Karpas-422 (cell line): Measurements from ENCODE around the gene C11orf97. TPM values are rescaled to one million over a fixed set of nuclear protein-coding genes. Genes with fewer than 3 reads are reported as not detected.
A peak's percentile ranks its signal among the peaks of the same experiment; 100 is the strongest.

Experiments used
- small RNA-seq: library from RNA; depleted of rRNA; stranded (forward); fragments of <200 nt; gene quantifications from one replicate; pipeline ENCODE3, GENCODE V24; 2014
- total RNA-seq: library from RNA; depleted of rRNA; stranded (reverse); fragments of >200 nt; shearing (Covaris generic); gene quantifications from 2 replicates; pipeline ENCODE4 v1.2.3, GENCODE V29; 2014; ENCODE audit warnings: low replicate concordance; rRNA removed

Gene C11orf97
- total RNA-seq, 1 experiment from 2014 or later, result not detected

Small RNAs within 50 kb of the gene (small RNA-seq; reads per million reads assigned to genes)
- 0.75 reads per million, percentile 21 among the genes with 10 or more reads in this experiment for gene MIR548L

Other genes starting within 250 kb of the C11orf97 start
- not detected in 2 replicates for gene IZUMO1R, start 207.9 kb upstream of the C11orf97 start, total RNA-seq
- gene GPR83, start 111.0 kb upstream of the C11orf97 start, total RNA-seq, result 0.11 TPM in 1 of 2 replicates, not detected in the other
- 64.5 and 115 TPM in 2 replicates for gene MRE11, start 18.6 kb upstream of the C11orf97 start, total RNA-seq
- gene ANKRD49, start 18.5 kb upstream of the C11orf97 start, total RNA-seq, result 60.8 and 112 TPM in 2 replicates
- 0.34 and 0.90 TPM in 2 replicates for gene FUT4, start 31.5 kb downstream of the C11orf97 start, total RNA-seq
- gene PIWIL4, start 54.9 kb downstream of the C11orf97 start, total RNA-seq, result 0.30 TPM in 1 of 2 replicates, not detected in the other